Stomach (tissue), 4 donors: Measurements from ENCODE around the gene HHIP.

Source experiments
- CTCF ChIP-seq, 7 experiments: fragments of 450-650 bp in 4 of 7; fragments of 200-600 bp in 3 of 7; sonication (generic) in 3 of 7; IDR thresholded peaks; one replicate each; pipeline ENCODE4 v1.5.1; 2016 to 2019; ENCODE audit warnings: antibody characterized with exemption in 7 of 7, control low read depth in 2 of 7, mild to moderate bottlenecking in 1 of 7
- POLR2A ChIP-seq, 4 donors: fragments of 450-650 bp; IDR thresholded peaks; one replicate each; pipeline ENCODE4 v1.6.1; 2016; ENCODE audit warnings: antibody characterized with exemption in 4 of 4, control low read depth in 2 of 4, mild to moderate bottlenecking in 1 of 4, moderate library complexity in 1 of 4

GRCh38 chr4:144597171-144597570 lies 48.8 kb upstream of the HHIP start:
- no peak for TF ChIP-seq CTCF (IDR thresholded peaks at IDR 0.05)
- no peak for TF ChIP-seq POLR2A (IDR thresholded peaks at IDR 0.05)
